HCT116 (cell line): Measurements from ENCODE around the gene MCF2L2.

Experiments
- CTCF ChIP-seq, 3 experiments: fragments of 200-600 bp in 1 of 3; sonication (generic) in 1 of 3; IDR thresholded peaks in 2 of 3; conservative IDR thresholded peaks in 1 of 3; 2 replicates each; pipeline ENCODE4 v1.5.1; 2012 to 2017; ENCODE audit warnings: low read depth in 2 of 3, low read length in 2 of 3, antibody characterized with exemption in 1 of 3, borderline replicate concordance in 1 of 3, control low read depth in 1 of 3, mild to moderate bottlenecking in 1 of 3, mixed read lengths in 1 of 3, mixed run types in 1 of 3, moderate library complexity in 1 of 3; ENCODE audit not compliant: insufficient read depth in 1 of 3
- EZH2 ChIP-seq: fragments of 200-600 bp; sonication (generic); IDR thresholded peaks from 2 replicates; pipeline ENCODE4 v1.6.1; 2017; ENCODE audit warnings: antibody characterized with exemption, mixed run types
- POLR2AphosphoS5 ChIP-seq: IDR thresholded peaks from 2 replicates; pipeline ENCODE4 v1.6.1; 2011; ENCODE audit warnings: mild to moderate bottlenecking, low read depth, low read length, moderate library complexity
- SRF ChIP-seq: IDR thresholded peaks from 2 replicates; pipeline ENCODE4 v1.6.1; 2012; ENCODE audit warnings: low read depth

DNA sequence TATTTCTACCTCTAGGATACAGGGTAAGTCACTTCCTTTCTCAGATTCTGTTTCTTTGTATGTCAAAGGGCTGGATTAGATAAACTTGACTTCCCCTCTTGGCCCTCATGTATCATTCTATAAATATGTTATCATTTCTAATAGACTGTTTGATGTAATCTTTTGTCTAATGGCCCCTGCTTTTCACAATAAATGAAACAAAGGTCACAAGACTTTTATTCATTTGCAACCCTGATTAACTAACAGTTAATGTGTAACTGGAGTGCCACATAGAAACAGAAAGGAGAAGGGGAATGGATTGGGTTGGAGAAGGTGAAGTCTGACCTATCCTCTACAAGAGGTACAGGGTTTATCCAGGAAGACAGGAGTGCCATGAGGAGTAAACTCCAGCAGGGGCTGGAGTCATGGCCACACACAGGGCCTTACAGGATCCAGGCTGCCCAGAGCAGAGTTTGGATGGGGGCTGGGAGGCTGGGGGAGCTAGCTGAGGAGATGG lies 183.4 kb downstream of the MCF2L2 start:
- TF ChIP-seq EZH2 (no peak), POLR2AphosphoS5 (no peak), CTCF (IDR thresholded peaks at IDR 0.05 in 2 of 3, conservative IDR thresholded peaks at IDR 0.05 in 1 of 3; ENCODE audit: borderline replicate concordance in 1 of 3, insufficient read depth in 1 of 3, low read depth in 2 of 3, low read length in 2 of 3) (no peak), SRF (no peak)
